HepG2 (cell line): ENCODE results near the gene PEX5L. TPM values are rescaled to one million over a fixed set of nuclear protein-coding genes. Genes with fewer than 3 reads are reported as not detected.

ENCODE experiments used
- ATAC-seq: fragments of 200-7000 bp; cut with Tn5 transposase; 3 replicates; pipeline ENCODE4 v1.9.1; 2020; ENCODE audit warnings: mild to moderate bottlenecking, moderate library complexity
- BruUV-seq: library from RNA; stranded (reverse); fragments of 400-500 nt; replicated peaks from 2 replicates; lab custom pipeline; 2021; lab: Mats Ljungman, UMichigan
- CTCF ChIA-PET: fragments of 300-600 bp; formaldehyde crosslinking; extraction: SDS; loops from one replicate; lab custom pipeline; 2021; ENCODE audit warnings: low total read pairs, inconsistent platforms, low intra/inter-chr PET ratio; lab: Yijun Ruan, JAX
- POLR2A ChIA-PET: fragments of 350-600 bp; sonication (Branson Sonifier 250); formaldehyde crosslinking; loops from one replicate; lab custom pipeline; 2020; ENCODE audit warnings: antibody characterized with exemption, inconsistent platforms; lab: Yijun Ruan, JAX
- DNase-seq: peaks from one replicate; pipeline ENCODE4 v3.0.0-alpha.2; 2015; ENCODE audit warnings: low spot score
- FAIRE-seq: peaks from 3 replicates; lab custom pipeline; 2011; peaks lifted over from hg19 to GRCh38; lab: Jason Lieb, UNC
- H2AFZ ChIP-seq: one replicate; pipeline ENCODE4 v1.6.1; 2011; ENCODE audit warnings: low read length, inconsistent platforms
- H3K27ac ChIP-seq: fragments of 300-600 bp; 3 replicates; pipeline ENCODE4 v1.8.0; 2011; ENCODE audit warnings: mixed run types, mild to moderate bottlenecking, mixed read lengths, low read length, inconsistent platforms; ENCODE audit not compliant: insufficient read depth; ENCODE audit errors: extremely low read length
- H3K27me3 ChIP-seq, 2 experiments: fragments of 200-600 bp in 1 of 2; 2 replicates in 1 of 2; 3 replicates in 1 of 2; pipeline versions ENCODE4 v1.6.0 to v1.8.0; 2011; ENCODE audit warnings: low read length in 2 of 2, mild to moderate bottlenecking in 2 of 2, moderate library complexity in 2 of 2, inconsistent platforms in 1 of 2; ENCODE audit not compliant: insufficient read depth in 2 of 2, control insufficient read depth in 1 of 2
- H3K36me3 ChIP-seq, 2 experiments: fragments of 200-600 bp in 1 of 2; replicated peaks in 1 of 2; 2 replicates in 1 of 2; 3 replicates in 1 of 2; pipeline versions ENCODE4 v1.5.1 to v1.8.0; 2011; ENCODE audit warnings: low read length in 2 of 2, inconsistent platforms in 1 of 2; ENCODE audit not compliant: insufficient read depth in 2 of 2, control insufficient read depth in 1 of 2
- H3K4me1 ChIP-seq: 2 replicates; pipeline ENCODE4 v1.5.1; 2012; ENCODE audit warnings: low read length, inconsistent platforms; ENCODE audit not compliant: insufficient read depth
- H3K4me2 ChIP-seq: 2 replicates; pipeline ENCODE4 v1.6.0; 2011; ENCODE audit warnings: low read depth, low read length, inconsistent platforms
- H3K4me3 ChIP-seq, 3 experiments: fragments of 200-600 bp in 1 of 3; sonication (generic), shearing (Covaris generic) in 1 of 3; replicated peaks in 1 of 3; 2 replicates each; pipeline ENCODE4 v1.5.1; 2011 to 2016; ENCODE audit warnings: low read length in 3 of 3, inconsistent platforms in 2 of 3, low read depth in 2 of 3, mild to moderate bottlenecking in 2 of 3, control low read depth in 1 of 3, mixed read lengths in 1 of 3; ENCODE audit not compliant: insufficient read depth in 1 of 3
- H3K79me2 ChIP-seq: one replicate; pipeline ENCODE4 v1.6.1; 2011; ENCODE audit warnings: low read length, inconsistent platforms; ENCODE audit not compliant: insufficient read depth
- H3K9ac ChIP-seq: 2 replicates; pipeline ENCODE4 v1.6.0; 2011; ENCODE audit warnings: mild to moderate bottlenecking, low read depth, low read length, inconsistent platforms; ENCODE audit not compliant: insufficient read depth
- H3K9me3 ChIP-seq: 2 replicates; pipeline ENCODE4 v1.5.1; 2012; ENCODE audit warnings: mild to moderate bottlenecking, low read length
- H4K20me1 ChIP-seq: 2 replicates; pipeline ENCODE4 v1.6.0; 2011; ENCODE audit warnings: inconsistent platforms, mild to moderate bottlenecking, low read length, moderate library complexity; ENCODE audit not compliant: insufficient read depth
- ERF ChIP-seq: IDR thresholded peaks from 2 replicates; pipeline ENCODE4 v1.6.1; 2018; ENCODE audit warnings: missing biosample characterization, missing genetic modification reagents
- KLF16 ChIP-seq, 2 experiments: sonication (generic) in 1 of 2; formaldehyde crosslinking in 1 of 2; IDR thresholded peaks; 2 replicates each; pipeline versions ENCODE4 v1.6.1 to v1.8.0; 2016 to 2023; ENCODE audit warnings: missing genetic modification reagents in 2 of 2, missing compliant biosample characterization in 1 of 2
- MYC ChIP-seq: sonication (generic); formaldehyde crosslinking; IDR thresholded peaks from 2 replicates; pipeline ENCODE4 v1.9.0; 2021; ENCODE audit warnings: missing genetic modification reagents, borderline replicate concordance
- NCOA1 ChIP-seq: sonication (generic); formaldehyde crosslinking; IDR thresholded peaks from 2 replicates; pipeline ENCODE4 v1.9.0; 2021; ENCODE audit warnings: missing genetic modification reagents
- TRIM24 ChIP-seq: sonication (generic); formaldehyde crosslinking; IDR thresholded peaks from 2 replicates; pipeline ENCODE4 v1.8.0; 2022; ENCODE audit warnings: mild to moderate bottlenecking, missing genetic modification reagents
- ZHX2 ChIP-seq, 2 experiments: sonication (generic) in 1 of 2; formaldehyde crosslinking in 1 of 2; IDR thresholded peaks; 2 replicates each; pipeline versions ENCODE4 v1.6.1 to v1.9.0; 2014 to 2022; ENCODE audit warnings: antibody characterized with exemption in 1 of 2, borderline replicate concordance in 1 of 2, inconsistent platforms in 1 of 2, low read depth in 1 of 2, missing genetic modification reagents in 1 of 2
- ZNF350 ChIP-seq: sonication (generic); formaldehyde crosslinking; IDR thresholded peaks from 2 replicates; pipeline ENCODE4 v1.4.0; 2020; ENCODE audit warnings: mild to moderate bottlenecking, low read depth, missing genetic modification reagents, borderline replicate concordance
- ZSCAN9 ChIP-seq: IDR thresholded peaks from 2 replicates; pipeline ENCODE4 v1.6.1; 2016; ENCODE audit warnings: borderline replicate concordance
- WGBS: methylation state at CpG from one replicate; pipeline ENCODE4 v1.1.6; 2017; ENCODE audit warnings: low lambda C conversion rate; 5-methylcytosine and 5-hydroxymethylcytosine counted together
- in situ Hi-C: cut with HindIII; loops from 2 replicates; pipeline ENCODE4 v1.10.0; 2017; ENCODE audit warnings: low pct_unique_long_range_greater_than_20kb; ENCODE audit not compliant: extremely low pct_ligation_motif_present
- intact Hi-C: fragments of 100-400 bp; cut with micrococcal nuclease; formaldehyde crosslinking; loops from one replicate; pipeline ENCODE4 v1.10.0; 2022; ENCODE audit not compliant: unreplicated experiment
- polyA plus RNA-seq, 8 experiments: library from polyadenylated mRNA; depleted of rRNA in 3 of 8; stranded (reverse) in 7 of 8; unstranded in 1 of 8; fragments of >200 nt; fragmentation: Illumina TruSeq in 4 of 8; extraction: Trizol in 4 of 8; gene quantifications; 2 replicates each; pipeline versions ENCODE4 v1.2.1 to v1.2.3, GENCODE V29; 2011 to 2016; ENCODE audit warnings: low read depth in 4 of 8, missing spikeins in 1 of 8, mixed read lengths in 1 of 8; ENCODE audit not compliant: insufficient read depth in 1 of 8
- total RNA-seq, 5 experiments: library from RNA; depleted of rRNA; stranded (reverse); fragments of >200 nt; fragmentation: Illumina TruSeq; extraction: Trizol; gene quantifications; 2 replicates each; pipeline ENCODE4 v1.2.3, GENCODE V29; 2016; ENCODE audit warnings: low read depth in 1 of 5
- TF ChIP-seq, protein P1 (sequence below): IDR thresholded peaks from 2 replicates; pipeline ENCODE4 v1.6.1; 2016; ENCODE audit warnings: control low read depth
- TF ChIP-seq, protein P2 (sequence below): sonication (generic); formaldehyde crosslinking; IDR thresholded peaks from 2 replicates; pipeline ENCODE4 v1.8.1; 2023; ENCODE audit warnings: mild to moderate bottlenecking, moderate library complexity, missing genetic modification reagents
- TF ChIP-seq, protein P3 (sequence below): IDR thresholded peaks from 2 replicates; pipeline ENCODE4 v1.6.1; 2016
- TF ChIP-seq, protein P4 (sequence below): sonication (generic); formaldehyde crosslinking; IDR thresholded peaks from 2 replicates; pipeline ENCODE4 v1.8.1; 2023; ENCODE audit warnings: missing genetic modification reagents, inconsistent platforms, borderline replicate concordance
- TF ChIP-seq, protein P5 (sequence below): sonication (generic); formaldehyde crosslinking; IDR thresholded peaks from 2 replicates; pipeline ENCODE4 v1.4.0; 2020; ENCODE audit warnings: missing genetic modification reagents

PEX5L gene
- total and polyA plus RNA-seq, 2 of the 13 experiments (the other 11 are each of a cell fraction or from before 2014, with no cell fraction given), result not detected

DNA sequence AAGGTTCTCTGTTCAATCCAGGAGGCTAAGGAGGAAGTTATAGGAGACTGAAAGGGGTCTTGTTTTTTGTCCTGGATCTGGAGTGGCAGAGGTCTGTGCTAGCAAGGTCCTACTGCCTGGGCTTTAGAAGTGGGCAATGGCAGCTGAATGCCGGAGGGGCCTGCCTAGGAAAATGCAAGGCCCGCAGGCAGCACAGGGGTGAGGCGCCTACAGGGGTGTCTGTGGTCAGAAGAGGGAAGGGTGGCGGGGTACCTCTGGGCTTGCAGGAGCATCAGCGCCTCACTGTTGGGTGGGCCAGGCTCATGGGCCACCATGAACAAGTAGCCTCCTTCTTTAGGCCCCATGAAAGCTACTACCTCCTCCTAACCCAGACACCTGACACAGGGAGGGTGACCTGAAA, 175.4 kb downstream of the PEX5L start:
- POLR2A ChIA-PET, result no interaction called here
- Histone ChIP-seq H3K27ac (no peak overlapping the region), H4K20me1 (no peaks in the 10 kb centered on the region), H3K36me3 (no peaks in the 10 kb centered on the region), H3K9ac (no peak overlapping the region), H2AFZ (no peak overlapping the region), H3K79me2 (no peaks in the 10 kb centered on the region), H3K4me2 (no peak overlapping the region), H3K9me3 (no peaks in the 10 kb centered on the region), H3K4me3 (no peak overlapping the region), H3K4me1 (no peaks in the 10 kb centered on the region), H3K27me3 (peaks cover 0 to 7% of the 10 kb centered on the region in 2 experiments; a peak in 3 of 5 replicates)
- intact Hi-C loops, result no loop called here
- WGBS, result 24% methylated on average over 3 of the region's 5 CpGs
- ATAC-seq (no peak), DNase-seq (no peak), FAIRE-seq (no peak)
- no TSS peak for BruUV-seq
- in situ Hi-C loops, result no loop called here
- CTCF ChIA-PET, result no interaction called here
- TF ChIP-seq, protein P1, sequence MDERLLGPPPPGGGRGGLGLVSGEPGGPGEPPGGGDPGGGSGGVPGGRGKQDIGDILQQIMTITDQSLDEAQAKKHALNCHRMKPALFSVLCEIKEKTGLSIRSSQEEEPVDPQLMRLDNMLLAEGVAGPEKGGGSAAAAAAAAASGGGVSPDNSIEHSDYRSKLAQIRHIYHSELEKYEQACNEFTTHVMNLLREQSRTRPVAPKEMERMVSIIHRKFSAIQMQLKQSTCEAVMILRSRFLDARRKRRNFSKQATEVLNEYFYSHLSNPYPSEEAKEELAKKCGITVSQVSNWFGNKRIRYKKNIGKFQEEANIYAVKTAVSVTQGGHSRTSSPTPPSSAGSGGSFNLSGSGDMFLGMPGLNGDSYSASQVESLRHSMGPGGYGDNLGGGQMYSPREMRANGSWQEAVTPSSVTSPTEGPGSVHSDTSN (CRISPR knock-in tag), result no peak
- no peak for TF ChIP-seq ERF (CRISPR knock-in tag)
- no peak for TF ChIP-seq ZNF350
- no peak for TF ChIP-seq ZSCAN9 (CRISPR knock-in tag)
- TF ChIP-seq ZHX2 (IDR thresholded peaks at IDR 0.05; ENCODE audit: low read depth), result no peak
- TF ChIP-seq ZHX2 (CRISPR knock-in tag; IDR thresholded peaks at IDR 0.05; ENCODE audit: borderline replicate concordance), result no peak
- no peak for TF ChIP-seq MYC (CRISPR knock-in tag)
- no peak for TF ChIP-seq NCOA1 (CRISPR knock-in tag)
- TF ChIP-seq, protein P2, sequence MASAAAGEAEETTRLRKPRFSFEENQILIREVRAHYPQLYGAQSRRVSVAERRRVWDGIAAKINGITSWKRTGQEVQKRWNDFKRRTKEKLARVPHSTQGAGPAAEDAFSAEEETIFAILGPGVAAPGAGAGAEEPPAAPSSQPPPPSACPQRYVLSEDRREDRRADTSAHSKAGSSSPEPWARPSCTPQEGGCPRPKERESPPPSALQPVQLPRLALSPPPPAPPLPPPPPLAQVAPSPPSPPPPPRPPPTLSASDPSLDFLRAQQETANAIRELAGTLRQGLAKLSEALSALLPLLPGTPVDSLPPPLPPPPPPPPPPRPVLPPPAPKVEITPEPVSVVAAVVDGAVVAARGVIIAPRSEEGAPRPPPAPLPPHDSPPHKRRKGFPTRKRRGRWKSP, result no peak
- TF ChIP-seq, protein P3, sequence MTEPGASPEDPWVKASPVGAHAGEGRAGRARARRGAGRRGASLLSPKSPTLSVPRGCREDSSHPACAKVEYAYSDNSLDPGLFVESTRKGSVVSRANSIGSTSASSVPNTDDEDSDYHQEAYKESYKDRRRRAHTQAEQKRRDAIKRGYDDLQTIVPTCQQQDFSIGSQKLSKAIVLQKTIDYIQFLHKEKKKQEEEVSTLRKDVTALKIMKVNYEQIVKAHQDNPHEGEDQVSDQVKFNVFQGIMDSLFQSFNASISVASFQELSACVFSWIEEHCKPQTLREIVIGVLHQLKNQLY (CRISPR knock-in tag), result no peak
- TF ChIP-seq, protein P4, sequence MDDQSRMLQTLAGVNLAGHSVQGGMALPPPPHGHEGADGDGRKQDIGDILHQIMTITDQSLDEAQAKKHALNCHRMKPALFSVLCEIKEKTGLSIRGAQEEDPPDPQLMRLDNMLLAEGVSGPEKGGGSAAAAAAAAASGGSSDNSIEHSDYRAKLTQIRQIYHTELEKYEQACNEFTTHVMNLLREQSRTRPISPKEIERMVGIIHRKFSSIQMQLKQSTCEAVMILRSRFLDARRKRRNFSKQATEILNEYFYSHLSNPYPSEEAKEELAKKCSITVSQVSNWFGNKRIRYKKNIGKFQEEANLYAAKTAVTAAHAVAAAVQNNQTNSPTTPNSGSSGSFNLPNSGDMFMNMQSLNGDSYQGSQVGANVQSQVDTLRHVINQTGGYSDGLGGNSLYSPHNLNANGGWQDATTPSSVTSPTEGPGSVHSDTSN (CRISPR knock-in tag), result no peak
- no peak for TF ChIP-seq TRIM24 (CRISPR knock-in tag)
- no peak for TF ChIP-seq KLF16 (CRISPR knock-in tag; IDR thresholded peaks at IDR 0.05)
- TF ChIP-seq, protein P5, sequence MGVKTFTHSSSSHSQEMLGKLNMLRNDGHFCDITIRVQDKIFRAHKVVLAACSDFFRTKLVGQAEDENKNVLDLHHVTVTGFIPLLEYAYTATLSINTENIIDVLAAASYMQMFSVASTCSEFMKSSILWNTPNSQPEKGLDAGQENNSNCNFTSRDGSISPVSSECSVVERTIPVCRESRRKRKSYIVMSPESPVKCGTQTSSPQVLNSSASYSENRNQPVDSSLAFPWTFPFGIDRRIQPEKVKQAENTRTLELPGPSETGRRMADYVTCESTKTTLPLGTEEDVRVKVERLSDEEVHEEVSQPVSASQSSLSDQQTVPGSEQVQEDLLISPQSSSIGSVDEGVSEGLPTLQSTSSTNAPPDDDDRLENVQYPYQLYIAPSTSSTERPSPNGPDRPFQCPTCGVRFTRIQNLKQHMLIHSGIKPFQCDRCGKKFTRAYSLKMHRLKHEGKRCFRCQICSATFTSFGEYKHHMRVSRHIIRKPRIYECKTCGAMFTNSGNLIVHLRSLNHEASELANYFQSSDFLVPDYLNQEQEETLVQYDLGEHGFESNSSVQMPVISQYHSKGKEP (CRISPR knock-in tag), result no peak
